ENCODE data around the gene PCDHB9. TPM values are rescaled to one million over a fixed set of nuclear protein-coding genes. Genes with fewer than 3 reads are reported as not detected.
"Not testable (repeated sequence)": the region's sequence is repeated elsewhere in the genome, so short reads cannot be mapped to it uniquely, and the experiment has no call there.

PCDHB9 gene
- total RNA-seq = under 0.01 and 0.64 TPM in 2 replicates

GRCh38 chr5:141186897-141187512 is at the start of gene PCDHB9:
TSS of gene PCDHB9 (plus strand) at chr5:141187161. CDS start at chr5:141187319, 158 bp downstream.
- H3K4me3 ChIP-seq (ENCODE audit: low read depth, low read length) = no peak within 1 kb of the TSS

GRCh38 chr5:141137346-141137745 is 49.6 kb upstream of the PCDHB9 start:
- H3K4me3 ChIP-seq (ENCODE audit: low read depth, low read length); DNase-seq (ENCODE audit: low read depth): not testable (repeated sequence)

More at GRCh38 chr5:141186897-141187512, at the start of gene PCDHB9:
- DNase-seq (ENCODE audit: low read depth) = peak; percentile 8
- peak; percentile 45 for TF ChIP-seq CTCF (IDR thresholded peaks at IDR 0.05; ENCODE audit: insufficient read depth, low read depth, low read length)

- no peak within 1 kb of the TSS for H3K4me3 ChIP-seq (ENCODE audit: low read depth, low read length)
- peak; percentile 7 for DNase-seq (ENCODE audit: low read depth)
Measured at GRCh38 chr5:141149812-141150211, 37.1 kb upstream of the PCDHB9 start, which contains the start of gene PCDHB6. TSS of gene PCDHB6 (plus strand) at chr5:141150057. CDS start at chr5:141150258, 201 bp downstream.

DNA sequence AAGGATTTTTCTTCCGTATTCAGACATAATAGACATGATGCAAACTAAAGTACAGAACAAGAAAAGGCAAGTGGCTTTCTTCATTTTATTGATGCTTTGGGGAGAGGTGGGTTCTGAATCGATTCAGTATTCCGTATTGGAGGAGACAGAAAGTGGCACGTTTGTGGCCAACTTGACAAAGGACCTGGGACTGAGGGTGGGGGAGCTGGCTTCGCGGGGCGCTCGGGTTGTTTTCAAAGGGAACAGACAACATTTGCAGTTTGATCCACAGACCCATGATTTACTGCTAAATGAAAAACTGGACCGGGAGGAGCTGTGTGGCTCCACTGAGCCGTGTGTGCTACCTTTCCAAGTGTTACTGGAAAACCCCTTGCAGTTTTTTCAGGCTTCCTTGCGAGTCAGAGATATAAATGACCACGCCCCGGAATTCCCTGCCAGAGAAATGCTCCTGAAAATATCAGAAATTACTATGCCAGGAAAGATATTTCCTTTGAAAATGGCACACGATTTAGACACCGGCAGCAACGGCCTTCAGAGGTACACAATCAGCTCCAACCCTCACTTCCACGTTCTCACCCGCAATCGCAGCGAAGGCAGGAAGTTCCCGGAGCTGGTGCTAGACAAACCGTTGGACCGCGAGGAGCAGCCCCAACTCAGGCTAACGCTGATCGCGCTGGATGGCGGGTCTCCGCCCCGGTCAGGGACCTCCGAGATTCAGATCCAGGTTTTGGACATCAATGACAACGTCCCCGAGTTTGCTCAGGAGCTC is 36.6 kb upstream of the PCDHB9 start:
- TF ChIP-seq CTCF (IDR thresholded peaks at IDR 0.05; ENCODE audit: insufficient read depth, low read depth, low read length) = no peak
- H3K4me3 ChIP-seq (ENCODE audit: low read depth, low read length) = no peak overlapping the region
- DNase-seq (ENCODE audit: low read depth) = no peak

More at GRCh38 chr5:141149812-141150211, 37.1 kb upstream of the PCDHB9 start, which contains the start of gene PCDHB6:
- TF ChIP-seq CTCF (IDR thresholded peaks at IDR 0.05; ENCODE audit: insufficient read depth, low read depth, low read length) = peak; percentile 21

DNA sequence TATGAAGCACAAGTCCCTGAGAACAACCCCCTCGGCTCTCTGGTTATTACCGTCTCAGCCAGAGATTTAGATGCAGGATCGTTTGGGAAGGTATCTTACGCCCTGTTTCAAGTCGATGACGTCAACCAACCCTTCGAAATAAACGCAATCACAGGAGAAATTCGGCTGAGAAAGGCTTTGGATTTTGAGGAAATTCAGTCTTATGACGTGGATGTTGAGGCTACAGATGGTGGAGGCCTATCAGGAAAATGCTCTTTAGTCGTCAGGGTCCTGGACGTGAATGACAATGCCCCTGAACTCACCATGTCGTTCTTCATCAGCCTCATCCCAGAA is 36.0 kb upstream of the PCDHB9 start:
- no peak overlapping the region for H3K4me3 ChIP-seq (ENCODE audit: low read depth, low read length)
- no peak for TF ChIP-seq CTCF (IDR thresholded peaks at IDR 0.05; ENCODE audit: insufficient read depth, low read depth, low read length)
- DNase-seq (ENCODE audit: low read depth) = no peak

- H3K4me3 ChIP-seq (ENCODE audit: low read depth, low read length); DNase-seq (ENCODE audit: low read depth): not testable (repeated sequence)
Measured at GRCh38 chr5:141151632-141152031, 35.3 kb upstream of the PCDHB9 start.

GRCh38 chr5:141152096-141152495 is 34.9 kb upstream of the PCDHB9 start:
- DNase-seq (ENCODE audit: low read depth); H3K4me3 ChIP-seq (ENCODE audit: low read depth, low read length): not testable (repeated sequence)

DNA sequence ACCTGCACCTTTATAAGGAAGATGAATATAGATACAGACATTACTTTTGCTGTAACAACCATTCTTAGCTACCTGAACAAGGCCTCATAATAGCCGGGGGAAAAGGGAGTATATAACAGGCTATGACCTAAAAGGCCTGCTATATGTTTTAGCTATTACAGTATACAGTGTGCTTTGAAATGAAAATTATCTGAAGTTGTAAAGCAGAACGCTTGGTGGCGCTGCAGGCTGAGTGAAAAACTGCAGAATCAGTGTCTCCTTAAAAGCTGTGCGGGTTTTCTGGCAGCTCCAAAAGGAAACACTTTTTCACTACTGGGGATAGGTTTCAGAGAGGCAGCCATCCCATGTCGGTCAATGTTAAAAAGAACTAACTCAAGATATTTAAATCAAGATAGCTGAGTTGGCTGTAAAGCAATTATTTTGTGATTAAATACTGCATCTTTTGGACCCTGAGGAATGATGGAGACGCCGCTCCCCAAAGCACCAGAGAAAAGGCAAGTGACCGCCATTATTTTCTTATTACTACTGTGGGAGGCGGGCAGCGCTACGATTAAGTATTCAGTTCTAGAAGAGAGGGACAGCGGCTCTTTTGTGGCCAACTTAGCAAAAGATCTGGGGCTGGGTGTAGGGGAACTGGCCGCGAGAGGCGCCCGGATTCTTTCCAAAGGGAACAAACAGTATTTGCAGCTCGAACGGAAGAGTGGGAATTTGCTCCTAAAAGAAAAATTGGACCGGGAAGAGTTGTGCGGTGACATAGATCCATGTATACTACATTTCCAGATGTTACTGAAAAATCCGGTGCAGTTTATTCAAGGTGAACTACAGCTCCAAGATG is 31.2 kb upstream of the PCDHB9 start:
- no peak for DNase-seq (ENCODE audit: low read depth)
- no peak for TF ChIP-seq CTCF (IDR thresholded peaks at IDR 0.05; ENCODE audit: insufficient read depth, low read depth, low read length)
- no peak overlapping the region for H3K4me3 ChIP-seq (ENCODE audit: low read depth, low read length)

DNA sequence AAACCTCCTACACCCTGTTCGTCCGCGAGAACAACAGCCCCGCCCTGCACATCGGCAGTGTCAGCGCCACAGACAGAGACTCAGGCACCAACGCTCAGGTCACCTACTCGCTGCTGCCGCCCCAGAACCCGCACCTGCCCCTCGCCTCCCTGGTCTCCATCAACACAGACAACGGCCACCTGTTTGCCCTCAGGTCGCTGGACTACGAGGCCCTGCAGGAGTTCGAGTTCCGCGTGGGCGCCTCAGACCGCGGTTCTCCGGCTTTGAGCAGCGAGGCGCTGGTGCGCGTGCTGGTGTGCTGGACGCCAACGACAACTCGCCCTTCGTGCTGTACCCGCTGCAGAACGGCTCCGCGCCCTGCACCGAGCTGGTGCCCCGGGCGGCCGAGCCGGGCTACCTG is 29.6 kb upstream of the PCDHB9 start:
- DNase-seq (ENCODE audit: low read depth); H3K4me3 ChIP-seq (ENCODE audit: low read depth, low read length): not testable (repeated sequence)

DNA sequence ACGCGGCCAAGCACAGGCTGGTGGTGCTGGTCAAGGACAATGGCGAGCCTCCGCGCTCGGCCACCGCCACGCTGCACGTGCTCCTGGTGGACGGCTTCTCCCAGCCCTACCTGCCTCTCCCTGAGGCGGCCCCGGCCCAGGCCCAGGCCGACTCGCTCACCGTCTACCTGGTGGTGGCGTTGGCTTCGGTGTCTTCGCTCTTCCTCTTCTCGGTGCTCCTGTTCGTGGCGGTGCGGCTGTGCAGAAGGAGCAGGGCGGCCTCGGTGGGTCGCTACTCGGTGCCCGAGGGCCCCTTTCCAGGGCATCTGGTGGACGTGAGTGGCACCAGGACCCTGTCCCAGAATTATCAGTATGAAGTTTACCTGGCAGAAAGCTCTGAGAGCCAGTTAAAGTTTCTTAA is 29.1 kb upstream of the PCDHB9 start:
- H3K4me3 ChIP-seq (ENCODE audit: low read depth, low read length); DNase-seq (ENCODE audit: low read depth): not testable (repeated sequence)

Measured in fibroblast of villous mesenchyme (primary cell).